ENCODE measurements around the gene ADGRD2.

ADGRD2 gene

DNA sequence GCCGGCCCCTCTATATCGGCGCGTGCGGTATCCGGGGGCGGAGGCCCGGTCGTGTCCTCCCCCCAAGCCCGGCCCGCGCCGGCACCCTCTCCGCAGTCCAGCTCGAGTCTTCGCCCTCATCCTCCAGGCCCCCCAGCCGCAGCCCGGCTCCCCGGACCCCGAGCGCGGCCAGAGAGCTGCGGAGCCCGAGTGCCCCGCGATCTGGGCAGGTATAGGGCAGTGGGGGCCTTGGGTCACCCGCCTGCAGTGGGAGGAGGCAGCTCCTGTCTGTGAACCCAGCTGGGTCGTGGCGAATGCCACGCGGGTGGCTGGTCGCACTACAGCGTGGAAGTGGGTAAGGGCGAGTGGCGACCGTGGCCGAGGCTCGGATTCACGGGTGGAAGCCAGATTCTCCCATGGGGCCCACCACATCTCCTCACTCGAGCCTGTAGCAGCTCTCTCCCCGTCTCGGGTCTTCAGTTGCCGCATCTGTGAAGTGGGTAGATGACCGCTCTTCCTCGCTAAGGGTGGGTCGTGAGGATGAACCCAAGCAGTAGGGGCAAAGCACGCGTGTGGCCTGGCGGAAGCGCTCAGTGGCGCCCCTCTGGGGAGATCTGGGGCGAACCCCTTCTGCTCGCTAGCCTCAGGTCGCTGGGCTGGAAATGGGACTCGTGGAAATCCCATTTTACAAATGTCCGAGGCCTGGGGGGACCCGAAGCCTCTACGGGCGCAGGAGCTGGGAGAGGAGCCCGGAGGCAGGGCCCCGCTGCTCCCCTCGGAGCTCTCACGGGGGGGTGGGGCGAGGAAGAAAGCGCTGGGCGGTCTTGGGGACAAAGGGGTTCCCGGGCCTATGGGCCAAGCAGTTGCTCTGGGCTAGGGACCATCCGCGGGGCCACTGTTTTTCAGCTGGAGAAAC, 55.0 kb downstream of the ADGRD2 start:
- Histone ChIP-seq H3K27ac (ENCODE audit: low read depth, low read length) (no peak overlapping the region), H3K27me3 (ENCODE audit: control insufficient read depth in 5 of 5, insufficient read depth in 4 of 5, low read length in 5 of 5) (peaks cover 39 to 54% (median 50%) of the 10 kb centered on the region in 5 donors), H3K9ac (ENCODE audit: low read length in 5 of 5) (no peak overlapping the region), H3K36me3 (ENCODE audit: control insufficient read depth in 5 of 5, insufficient read depth in 5 of 5, low read length in 5 of 5) (no peaks in the 10 kb centered on the region), H3K4me1 (ENCODE audit: control insufficient read depth in 5 of 5, insufficient read depth in 5 of 5, low read length in 5 of 5) (peaks cover 0 to 20% (median 15%) of the 10 kb centered on the region in 5 donors), H3K4me3 (ENCODE audit: low read depth in 1 of 5, low read length in 5 of 5) (peak overlapping the region in 2 of 5 donors; percentile 37), H3K9me3 (ENCODE audit: control insufficient read depth in 5 of 5, low read length in 5 of 5) (no peaks in the 10 kb centered on the region)

DNA sequence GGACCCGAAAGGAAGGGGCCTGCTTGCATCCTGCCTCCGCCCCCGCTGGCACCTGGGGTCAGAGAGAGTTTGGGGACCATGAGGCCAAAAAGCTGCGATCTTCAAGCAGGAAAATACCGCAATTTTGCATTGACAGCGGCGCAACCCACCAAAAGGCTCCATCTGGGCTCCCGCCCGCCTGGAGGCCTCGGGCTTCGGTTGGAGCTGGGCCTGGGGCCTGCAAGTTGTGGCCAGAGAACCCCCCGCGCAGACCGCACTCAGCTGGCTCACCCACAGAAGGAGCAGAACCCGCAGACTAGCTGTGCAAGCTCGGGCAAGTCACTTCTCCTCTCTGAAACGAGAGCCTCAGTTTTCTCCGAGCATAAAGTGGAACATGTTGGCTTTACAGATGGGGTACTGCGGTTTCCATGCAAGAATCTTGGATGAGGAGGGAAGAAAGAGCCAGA, 55.7 kb downstream of the ADGRD2 start:
- H3K4me3 ChIP-seq (ENCODE audit: low read depth in 1 of 5, low read length in 5 of 5) = no peak overlapping the region
- H3K9me3 ChIP-seq (ENCODE audit: control insufficient read depth in 5 of 5, low read length in 5 of 5) = no peaks in the 10 kb centered on the region
- no peak overlapping the region for H3K9ac ChIP-seq (ENCODE audit: low read length in 5 of 5)
- peaks cover 39 to 47% (median 45%) of the 10 kb centered on the region in 5 donors for H3K27me3 ChIP-seq (ENCODE audit: control insufficient read depth in 5 of 5, insufficient read depth in 4 of 5, low read length in 5 of 5)
- H3K4me1 ChIP-seq (ENCODE audit: control insufficient read depth in 5 of 5, insufficient read depth in 5 of 5, low read length in 5 of 5) = peaks cover 0 to 20% (median 15%) of the 10 kb centered on the region in 5 donors
- H3K36me3 ChIP-seq (ENCODE audit: control insufficient read depth in 5 of 5, insufficient read depth in 5 of 5, low read length in 5 of 5) = no peaks in the 10 kb centered on the region
- no peak overlapping the region for H3K27ac ChIP-seq (ENCODE audit: low read depth, low read length)

DNA sequence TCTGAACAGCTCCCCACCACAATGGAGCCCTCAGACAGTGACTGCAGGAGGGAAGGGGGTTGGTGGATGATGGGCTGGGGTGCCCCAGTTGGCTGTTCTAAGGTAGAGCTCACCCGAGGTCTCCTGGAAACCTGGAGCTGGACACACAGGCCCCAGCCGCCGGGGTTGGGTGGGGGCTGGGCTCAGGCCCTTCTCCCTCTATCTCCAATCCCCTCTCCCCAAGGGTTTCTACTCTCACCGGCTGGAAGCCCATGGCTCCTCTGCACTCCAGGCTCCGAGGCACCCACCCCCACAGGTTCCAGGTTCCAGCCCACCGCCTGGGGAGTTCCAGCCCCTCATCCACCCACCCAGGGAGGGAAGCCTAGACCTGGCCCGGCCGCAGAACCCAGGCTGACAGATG, 56.2 kb downstream of the ADGRD2 start:
- Histone ChIP-seq H3K4me1 (ENCODE audit: control insufficient read depth in 5 of 5, insufficient read depth in 5 of 5, low read length in 5 of 5) (peaks cover 0 to 20% (median 15%) of the 10 kb centered on the region in 5 donors), H3K4me3 (ENCODE audit: low read depth in 1 of 5, low read length in 5 of 5) (no peak overlapping the region), H3K27me3 (ENCODE audit: control insufficient read depth in 5 of 5, insufficient read depth in 4 of 5, low read length in 5 of 5) (peaks cover 35 to 43% (median 41%) of the 10 kb centered on the region in 5 donors), H3K27ac (ENCODE audit: low read depth, low read length) (no peak overlapping the region), H3K36me3 (ENCODE audit: control insufficient read depth in 5 of 5, insufficient read depth in 5 of 5, low read length in 5 of 5) (no peaks in the 10 kb centered on the region), H3K9me3 (ENCODE audit: control insufficient read depth in 5 of 5, low read length in 5 of 5) (no peaks in the 10 kb centered on the region), H3K9ac (ENCODE audit: low read length in 5 of 5) (no peak overlapping the region)

DNA sequence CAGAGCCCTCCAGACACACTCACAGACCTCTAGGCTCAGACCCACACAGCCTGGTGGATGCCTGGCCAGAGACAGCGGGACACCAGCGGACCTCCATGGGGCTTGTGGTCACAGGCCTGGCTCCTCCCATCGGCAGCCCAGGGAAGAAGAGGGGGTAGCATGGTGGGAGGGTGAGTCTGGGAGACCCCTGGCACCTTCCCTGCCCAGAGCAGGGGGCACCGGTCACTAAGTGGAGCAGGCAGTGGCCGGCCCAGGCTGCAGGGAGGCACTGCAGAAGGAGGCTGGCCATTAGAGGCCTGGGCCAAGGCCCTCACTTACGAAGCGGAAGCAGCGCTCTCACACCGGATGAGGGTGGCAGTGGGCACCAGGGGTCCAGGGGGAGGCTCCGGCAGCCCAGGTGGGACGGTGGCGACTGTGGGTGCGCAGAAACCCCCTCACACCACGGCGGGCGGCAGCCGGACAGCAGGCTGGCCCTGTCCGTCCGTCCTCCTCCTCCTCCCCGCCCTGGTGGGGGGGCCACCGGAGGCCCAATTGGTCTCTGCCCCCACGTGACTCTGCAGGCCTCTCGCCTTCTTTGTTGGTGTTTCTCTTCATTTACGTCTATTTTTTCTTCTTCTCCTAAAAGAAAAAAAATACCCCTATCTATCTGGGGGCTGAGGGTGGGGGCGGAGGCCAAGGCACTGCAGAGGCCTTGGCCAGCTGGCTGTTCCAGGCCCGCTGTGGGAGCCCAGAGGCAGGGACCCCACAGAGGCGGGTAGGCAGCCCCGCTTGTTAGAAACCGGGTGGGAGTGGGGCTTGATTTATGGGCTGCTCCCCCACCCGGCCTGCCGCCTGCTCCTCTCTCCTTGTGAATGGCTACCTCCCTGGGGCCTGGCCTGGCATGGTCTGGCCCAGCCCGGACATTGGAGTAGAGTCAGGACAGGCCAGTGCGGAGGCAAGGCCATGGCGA, 57.0 kb downstream of the ADGRD2 start, which contains the start of gene NR5A1:
Gene NR5A1 (minus strand): TSS at position 469 of the 949 bp plus-strand sequence. CDS start 4,004 bp downstream, outside the sequence.
- Histone ChIP-seq H3K36me3 (ENCODE audit: control insufficient read depth in 5 of 5, insufficient read depth in 5 of 5, low read length in 5 of 5) (no peaks in the 10 kb centered on the region), H3K27me3 (ENCODE audit: control insufficient read depth in 5 of 5, insufficient read depth in 4 of 5, low read length in 5 of 5) (peaks cover 31 to 40% (median 38%) of the 10 kb centered on the region in 5 donors), H3K9ac (ENCODE audit: low read length in 5 of 5) (no peak within 1 kb of the TSS), H3K4me3 (ENCODE audit: low read depth in 1 of 5, low read length in 5 of 5) (no peak within 1 kb of the TSS), H3K4me1 (ENCODE audit: control insufficient read depth in 5 of 5, insufficient read depth in 5 of 5, low read length in 5 of 5) (peaks cover 0 to 20% (median 15%) of the 10 kb centered on the region in 5 donors), H3K9me3 (ENCODE audit: control insufficient read depth in 5 of 5, low read length in 5 of 5) (no peaks in the 10 kb centered on the region), H3K27ac (ENCODE audit: low read depth, low read length) (no peak within 1 kb of the TSS)

DNA sequence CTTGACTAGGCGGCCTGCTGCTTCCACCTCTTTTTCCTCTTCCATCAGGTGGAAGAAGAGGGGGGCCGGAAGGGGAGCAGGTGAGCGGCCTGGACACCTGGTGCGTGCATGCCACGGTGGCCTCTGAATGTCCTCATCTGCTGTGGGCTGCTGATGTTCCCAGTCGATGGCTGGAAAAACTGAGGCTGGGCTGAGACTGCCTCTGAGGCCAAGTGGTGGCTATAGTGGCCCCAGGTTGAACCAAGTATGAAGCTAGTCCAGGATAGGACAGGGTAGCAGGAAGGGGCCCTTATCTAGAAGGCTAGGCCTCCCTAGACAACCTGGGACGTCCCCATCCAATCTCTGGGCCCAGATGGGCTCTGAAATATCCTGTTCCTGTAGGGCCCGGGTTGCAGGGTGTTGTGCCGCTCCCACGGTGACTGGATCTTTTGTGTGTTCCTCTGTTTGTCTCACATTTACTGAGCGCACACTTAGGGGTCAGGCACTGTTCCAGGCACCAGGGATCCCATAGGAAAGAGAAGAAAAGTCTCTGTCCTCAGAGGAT, 57.7 kb downstream of the ADGRD2 start:
- Histone ChIP-seq H3K27me3 (ENCODE audit: control insufficient read depth in 5 of 5, insufficient read depth in 4 of 5, low read length in 5 of 5) (peaks cover 32 to 39% (median 35%) of the 10 kb centered on the region in 5 donors), H3K9me3 (ENCODE audit: control insufficient read depth in 5 of 5, low read length in 5 of 5) (no peaks in the 10 kb centered on the region), H3K27ac (ENCODE audit: low read depth, low read length) (no peak overlapping the region), H3K36me3 (ENCODE audit: control insufficient read depth in 5 of 5, insufficient read depth in 5 of 5, low read length in 5 of 5) (no peaks in the 10 kb centered on the region), H3K4me1 (ENCODE audit: control insufficient read depth in 5 of 5, insufficient read depth in 5 of 5, low read length in 5 of 5) (peaks cover 0 to 19% (median 15%) of the 10 kb centered on the region in 5 donors), H3K4me3 (ENCODE audit: low read depth in 1 of 5, low read length in 5 of 5) (no peak overlapping the region), H3K9ac (ENCODE audit: low read length in 5 of 5) (no peak overlapping the region)

DNA sequence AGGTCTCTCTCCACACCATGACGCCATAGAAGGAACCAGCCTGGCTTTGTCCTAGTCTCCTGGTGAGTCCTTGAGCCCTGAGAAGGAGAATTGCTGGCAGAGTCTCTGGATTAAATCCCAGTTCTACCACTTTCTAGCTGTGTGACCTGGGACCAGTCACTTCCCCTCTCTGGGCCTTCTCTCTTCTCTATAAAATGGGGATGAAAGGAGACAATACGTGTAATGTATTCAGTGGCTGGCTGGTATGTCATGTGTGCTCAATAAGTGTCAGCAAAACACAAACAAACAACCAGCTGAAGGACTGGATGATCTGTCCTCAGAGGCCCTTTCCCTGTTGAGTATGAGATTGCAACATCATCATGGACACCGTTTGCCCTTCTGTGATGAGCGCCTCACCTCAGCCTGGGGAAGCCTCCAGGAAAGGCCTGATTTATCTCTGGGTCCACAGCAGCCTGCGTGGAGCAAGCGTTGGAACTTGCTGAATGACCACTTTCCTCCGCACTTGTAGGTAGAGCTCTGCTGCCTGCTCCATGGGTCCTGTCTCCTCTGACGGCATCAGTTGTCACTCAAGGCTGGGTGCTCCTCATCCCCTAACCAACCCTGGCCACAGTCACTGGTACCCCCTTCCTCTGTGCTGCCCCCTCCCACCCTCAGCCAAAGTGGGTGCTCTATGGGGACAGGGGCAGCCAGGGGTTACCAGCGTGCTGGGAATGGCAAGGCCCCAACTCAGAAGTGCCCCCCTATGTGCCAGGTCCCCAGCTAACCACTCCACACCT, 60.6 kb downstream of the ADGRD2 start:
- H3K27ac ChIP-seq (ENCODE audit: low read depth, low read length) = no peak overlapping the region
- H3K27me3 ChIP-seq (ENCODE audit: control insufficient read depth in 5 of 5, insufficient read depth in 4 of 5, low read length in 5 of 5) = peaks cover 12 to 22% (median 17%) of the 10 kb centered on the region in 5 donors
- no peaks in the 10 kb centered on the region for H3K36me3 ChIP-seq (ENCODE audit: control insufficient read depth in 5 of 5, insufficient read depth in 5 of 5, low read length in 5 of 5)
- H3K4me3 ChIP-seq (ENCODE audit: low read depth in 1 of 5, low read length in 5 of 5) = no peak overlapping the region
- no peak overlapping the region for H3K9ac ChIP-seq (ENCODE audit: low read length in 5 of 5)
- no peaks in the 10 kb centered on the region for H3K9me3 ChIP-seq (ENCODE audit: control insufficient read depth in 5 of 5, low read length in 5 of 5)
- peaks cover 0 to 3% (median 0%) of the 10 kb centered on the region in 5 donors for H3K4me1 ChIP-seq (ENCODE audit: control insufficient read depth in 5 of 5, insufficient read depth in 5 of 5, low read length in 5 of 5)

DNA sequence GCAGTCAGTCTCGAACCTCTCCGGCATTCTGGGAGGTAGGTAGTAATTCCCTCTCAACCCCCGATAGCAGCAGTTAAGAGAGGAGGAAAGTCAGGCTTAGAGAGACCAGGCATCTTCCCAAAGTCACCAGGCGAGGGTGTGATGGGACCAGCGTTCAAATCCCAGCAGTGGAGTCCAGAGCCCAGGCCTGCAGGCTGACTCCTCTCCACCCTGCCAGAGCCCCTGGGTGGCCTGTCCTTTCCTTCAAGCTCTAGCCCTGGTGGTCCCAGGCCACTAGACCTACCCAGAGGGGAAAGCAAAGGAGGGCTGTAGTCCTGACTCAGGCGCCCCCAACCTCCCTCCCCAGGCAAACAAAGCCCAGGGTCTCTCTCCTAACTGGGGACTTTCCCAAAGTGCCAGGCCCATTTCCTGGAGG, 61.2 kb downstream of the ADGRD2 start:
- H3K9me3 ChIP-seq (ENCODE audit: control insufficient read depth in 5 of 5, low read length in 5 of 5) = no peaks in the 10 kb centered on the region
- H3K27me3 ChIP-seq (ENCODE audit: control insufficient read depth in 5 of 5, insufficient read depth in 4 of 5, low read length in 5 of 5) = peaks cover 8 to 17% (median 15%) of the 10 kb centered on the region in 5 donors
- H3K4me1 ChIP-seq (ENCODE audit: control insufficient read depth in 5 of 5, insufficient read depth in 5 of 5, low read length in 5 of 5) = peaks cover 0 to 3% (median 0%) of the 10 kb centered on the region in 5 donors
- H3K36me3 ChIP-seq (ENCODE audit: control insufficient read depth in 5 of 5, insufficient read depth in 5 of 5, low read length in 5 of 5) = no peaks in the 10 kb centered on the region
- no peak overlapping the region for H3K9ac ChIP-seq (ENCODE audit: low read length in 5 of 5)
- H3K4me3 ChIP-seq (ENCODE audit: low read depth in 1 of 5, low read length in 5 of 5) = no peak overlapping the region
- H3K27ac ChIP-seq (ENCODE audit: low read depth, low read length) = no peak overlapping the region

DNA sequence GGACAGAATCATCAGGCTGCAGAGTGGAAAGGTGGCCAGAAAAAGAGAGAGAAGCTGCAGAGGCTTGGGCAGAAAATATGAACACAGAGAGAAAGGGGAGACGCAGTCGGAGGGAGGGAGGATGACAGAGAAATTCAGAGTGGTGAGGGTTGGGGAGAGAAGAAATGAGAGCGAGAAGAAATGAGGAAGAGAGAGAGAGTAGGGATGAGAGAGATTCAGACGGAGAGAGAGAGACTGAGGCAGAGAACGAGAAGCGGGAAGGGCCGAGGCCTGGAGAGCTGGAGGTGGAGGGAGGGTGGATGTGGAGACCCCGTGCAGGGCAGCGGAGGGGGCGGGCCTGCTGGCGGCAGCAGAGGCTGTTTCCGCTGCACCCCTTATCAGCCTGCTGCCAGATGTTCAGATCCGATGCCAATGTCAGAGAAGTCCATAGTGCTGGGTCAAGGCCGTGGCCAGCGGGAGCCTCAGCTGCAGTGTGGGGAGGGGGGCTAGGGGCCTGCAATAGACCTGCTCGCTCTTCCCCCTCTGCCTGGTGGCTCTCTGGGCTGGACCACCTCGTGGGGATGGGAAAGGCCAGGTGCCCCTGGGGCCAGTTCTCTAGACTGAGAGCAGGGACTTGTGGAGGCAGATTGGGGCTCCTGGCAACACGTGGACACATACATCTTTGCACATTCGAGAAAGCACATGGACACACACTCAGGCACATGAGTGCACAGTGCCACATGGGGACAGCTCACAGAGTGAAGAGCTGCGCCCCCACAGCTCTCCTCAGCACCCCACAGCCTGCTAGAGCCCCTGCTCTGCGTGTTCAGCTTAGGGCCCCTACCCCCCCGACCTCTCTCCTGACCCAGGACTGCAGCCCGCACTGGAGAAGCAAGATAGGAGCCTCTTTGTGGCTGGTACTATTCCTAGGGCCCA, 61.9 kb downstream of the ADGRD2 start:
- no peaks in the 10 kb centered on the region for H3K9me3 ChIP-seq (ENCODE audit: control insufficient read depth in 5 of 5, low read length in 5 of 5)
- peaks cover 0 to 3% (median 0%) of the 10 kb centered on the region in 5 donors for H3K4me1 ChIP-seq (ENCODE audit: control insufficient read depth in 5 of 5, insufficient read depth in 5 of 5, low read length in 5 of 5)
- H3K36me3 ChIP-seq (ENCODE audit: control insufficient read depth in 5 of 5, insufficient read depth in 5 of 5, low read length in 5 of 5) = no peaks in the 10 kb centered on the region
- no peak overlapping the region for H3K9ac ChIP-seq (ENCODE audit: low read length in 5 of 5)
- H3K4me3 ChIP-seq (ENCODE audit: low read depth in 1 of 5, low read length in 5 of 5) = no peak overlapping the region
- peaks cover 7 to 17% (median 11%) of the 10 kb centered on the region in 5 donors for H3K27me3 ChIP-seq (ENCODE audit: control insufficient read depth in 5 of 5, insufficient read depth in 4 of 5, low read length in 5 of 5)
- H3K27ac ChIP-seq (ENCODE audit: low read depth, low read length) = no peak overlapping the region

Data from subcutaneous abdominal adipose tissue (tissue), 5 donors.